Measurements from ENCODE around the gene KIF22.
A peak's percentile ranks its signal among the peaks of the same experiment; 100 is the strongest.

KIF22 gene

DNA sequence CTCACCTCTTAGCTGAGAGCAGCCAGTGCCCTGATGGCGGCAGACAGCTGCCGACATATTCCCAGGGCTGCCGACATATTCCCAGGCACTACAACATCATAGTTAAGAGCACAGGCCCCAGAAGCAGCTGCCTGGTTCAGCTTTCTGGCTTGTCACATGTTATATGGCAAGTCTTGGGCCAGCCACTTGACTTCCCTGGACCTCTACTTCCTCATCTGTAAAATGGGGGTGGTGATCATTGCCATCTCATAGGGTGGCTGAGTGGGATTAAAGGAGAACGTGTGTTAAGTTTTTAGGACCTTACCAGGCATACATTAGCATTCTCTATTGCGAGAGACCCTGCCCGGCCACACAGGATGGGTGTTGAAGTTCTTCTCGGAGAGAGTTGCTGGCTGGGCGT lies 53.4 kb downstream of the KIF22 start:
- DNase-seq: no peak

DNA sequence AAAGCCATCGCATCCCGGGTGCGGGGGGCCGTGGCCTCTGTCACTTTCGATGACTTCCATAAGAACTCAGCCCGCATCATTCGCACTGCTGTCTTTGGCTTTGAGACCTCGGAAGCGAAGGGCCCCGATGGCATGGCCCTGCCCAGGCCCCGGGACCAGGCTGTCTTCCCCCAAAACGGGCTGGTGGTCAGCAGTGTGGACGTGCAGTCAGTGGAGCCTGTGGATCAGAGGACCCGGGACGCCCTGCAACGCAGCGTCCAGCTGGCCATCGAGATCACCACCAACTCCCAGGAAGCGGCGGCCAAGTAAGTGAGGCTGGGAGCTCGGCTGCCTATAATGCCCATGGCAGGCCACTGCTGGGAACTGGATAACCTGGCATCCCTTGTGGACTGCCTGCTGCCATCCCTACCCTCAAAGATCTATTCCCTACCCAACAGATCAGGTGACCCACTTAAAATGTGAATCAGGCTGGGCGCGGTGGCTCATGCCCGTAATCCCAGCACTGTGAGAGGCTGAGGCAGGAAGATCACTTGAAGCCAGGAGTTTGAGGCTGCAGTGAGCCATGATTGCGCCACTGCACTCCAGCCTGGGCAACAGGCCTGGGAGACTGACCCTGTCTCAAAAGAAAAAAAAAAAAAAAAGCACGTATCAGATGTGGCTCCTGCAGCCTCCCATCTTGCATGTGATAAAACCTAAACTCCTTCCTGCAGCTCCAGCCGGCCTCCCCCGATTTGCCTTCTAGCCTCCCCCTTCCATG lies 54.2 kb downstream of the KIF22 start:
- no peak for DNase-seq

DNA sequence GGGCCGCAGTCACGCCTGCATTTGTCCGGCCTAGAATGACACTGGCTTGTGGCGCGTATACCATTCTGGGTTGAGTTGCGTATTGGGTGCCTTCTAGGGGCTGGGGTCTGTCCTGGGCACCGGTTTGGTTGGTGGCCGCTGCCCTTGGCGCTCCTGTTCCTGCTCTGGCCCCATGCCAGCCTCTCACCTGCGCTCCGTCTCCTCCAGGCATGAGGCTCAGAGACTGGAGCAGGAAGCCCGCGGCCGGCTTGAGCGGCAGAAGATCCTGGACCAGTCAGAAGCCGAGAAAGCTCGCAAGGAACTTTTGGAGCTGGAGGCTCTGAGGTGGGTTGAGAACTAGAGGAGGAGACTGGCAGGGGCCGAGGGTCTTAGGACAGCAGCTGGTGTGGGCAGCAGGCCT lies 55.1 kb downstream of the KIF22 start:
- DNase-seq: no peak

DNA sequence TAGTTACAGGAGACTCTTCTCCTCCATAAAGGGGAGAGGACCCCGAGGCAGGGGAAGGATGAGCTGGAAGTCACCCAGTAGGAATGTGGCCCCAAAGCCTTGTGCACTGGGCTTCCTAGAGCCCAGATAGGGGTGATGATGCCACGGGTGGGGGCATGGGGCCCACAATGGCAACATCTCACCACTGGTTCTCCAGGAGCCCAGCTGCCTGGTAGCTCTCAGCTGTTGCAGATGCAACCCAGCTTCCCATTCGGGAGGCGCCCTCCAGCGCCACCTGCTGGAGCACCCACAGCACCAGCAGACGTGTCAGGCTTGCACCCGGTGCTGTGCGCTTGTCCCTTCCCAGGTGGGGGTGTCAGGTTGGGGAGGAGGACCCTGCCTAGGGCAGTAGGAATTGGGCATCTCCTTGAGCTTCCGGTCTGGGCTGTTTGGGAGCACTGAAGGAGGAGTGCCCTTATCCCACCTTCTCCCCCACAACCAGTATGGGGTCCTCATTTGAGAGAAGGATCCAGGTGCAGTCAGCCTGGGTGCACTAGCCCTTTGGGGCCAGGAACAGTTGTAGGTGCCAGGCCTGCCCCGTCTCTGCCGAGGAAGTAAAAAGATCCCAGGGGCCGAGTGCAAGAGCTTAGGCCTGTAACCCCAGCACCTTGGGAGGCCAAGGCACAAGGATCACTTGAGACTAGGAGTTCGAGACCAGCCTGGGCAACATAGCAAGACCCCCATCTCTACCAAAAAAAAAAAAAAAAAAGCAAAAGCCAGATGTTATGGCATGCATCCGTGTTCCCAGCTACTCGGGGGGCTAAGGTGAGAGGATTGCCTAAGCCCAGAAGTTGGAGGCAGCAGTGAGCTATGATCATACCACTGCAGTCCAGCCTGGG lies 58.1 kb downstream of the KIF22 start:
- DNase-seq: peak; percentile 80 to 85

- no peak for DNase-seq
These were observed 59.0 kb downstream of the KIF22 start for GRCh38 chr16:29849505-29849904.

GRCh38 chr16:29850998-29851397 lies 60.4 kb downstream of the KIF22 start:
- no peak for DNase-seq

DNA sequence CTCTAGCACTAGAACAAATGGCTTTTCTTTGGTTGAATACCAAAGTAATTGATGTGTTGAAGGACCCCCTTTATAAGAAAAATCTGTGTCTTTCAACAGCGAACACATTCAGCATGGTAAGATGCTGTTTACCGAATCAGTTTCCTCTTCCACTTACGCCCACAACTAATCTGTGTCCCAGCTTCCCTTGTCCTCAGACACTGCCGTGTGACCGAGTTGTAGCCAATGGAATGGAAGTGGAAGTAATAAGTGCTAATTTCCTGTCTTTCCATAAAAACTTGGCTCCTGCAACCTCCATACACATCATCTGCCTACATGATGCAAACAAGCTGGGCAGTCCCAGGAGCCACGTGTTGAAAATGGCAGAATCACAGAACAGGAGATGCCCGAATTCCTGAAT lies 62.1 kb downstream of the KIF22 start:
- no peak for DNase-seq

GRCh38 chr16:29854520-29855100 lies 64.1 kb downstream of the KIF22 start:
- no peak for DNase-seq
